ENCODE measurements around the gene QPCTL.

The QPCTL gene

GRCh38 chr19:45691516-45692186 is 815 bp upstream of the QPCTL start, which contains the start of gene SNRPD2:
Gene SNRPD2, minus strand, starts transcription at chr19:45691953. Its CDS starts 65 bp downstream, at chr19:45691888.
- Histone ChIP-seq H3K27me3 (replicated peaks) (no peaks in the 10 kb centered on the region), H3K27ac (peak within 1 kb of the TSS; percentile 71), H3K4me3 (ENCODE audit: low read depth, low read length) (peak within 1 kb of the TSS; percentile 94), H3K36me3 (replicated peaks) (peaks cover 21% of the 10 kb centered on the region)
- in situ Hi-C loops (cut with HindIII; ENCODE audit: low pct_ligation_motif_present, low sequenced_read_pairs) = no loop called here
- no peak for TF ChIP-seq CTCF (IDR thresholded peaks at IDR 0.05; ENCODE audit: low read depth, low read length, missing control alignments)
- DNase-seq = peak; percentile 94

GRCh38 chr19:45693106-45693788 is 781 bp downstream of the QPCTL start:
- peak; percentile 65 for DNase-seq
- Histone ChIP-seq H3K36me3 (replicated peaks) (peaks cover 12% of the 10 kb centered on the region), H3K4me3 (ENCODE audit: low read depth, low read length) (peak overlapping the region; percentile 94), H3K27ac (peak overlapping the region; percentile 71), H3K27me3 (replicated peaks) (no peaks in the 10 kb centered on the region)
- in situ Hi-C loops (cut with HindIII; ENCODE audit: low pct_ligation_motif_present, low sequenced_read_pairs) = no loop called here
- peak; percentile 95 for TF ChIP-seq CTCF (IDR thresholded peaks at IDR 0.05; ENCODE audit: low read depth, low read length, missing control alignments)

- no peaks in the 10 kb centered on the region for H3K27me3 ChIP-seq (replicated peaks)
- no peak overlapping the region for H3K27ac ChIP-seq
- no peak overlapping the region for H3K4me3 ChIP-seq (ENCODE audit: low read depth, low read length)
- in situ Hi-C loops (cut with HindIII; ENCODE audit: low pct_ligation_motif_present, low sequenced_read_pairs) = no loop called here
- DNase-seq = no peak
- peaks cover 19% of the 10 kb centered on the region for H3K36me3 ChIP-seq (replicated peaks)
- no peak for TF ChIP-seq CTCF (IDR thresholded peaks at IDR 0.05; ENCODE audit: low read depth, low read length, missing control alignments)
These were observed 9.2 kb downstream of the QPCTL start for GRCh38 chr19:45701676-45702075.

GRCh38 chr19:45705115-45705514 is 12.6 kb downstream of the QPCTL start:
- peaks cover 14% of the 10 kb centered on the region for H3K36me3 ChIP-seq (replicated peaks)
- H3K27ac ChIP-seq = no peak overlapping the region
- no peak for DNase-seq
- in situ Hi-C loops (cut with HindIII; ENCODE audit: low pct_ligation_motif_present, low sequenced_read_pairs) = no loop called here
- TF ChIP-seq CTCF (IDR thresholded peaks at IDR 0.05; ENCODE audit: low read depth, low read length, missing control alignments) = no peak
- no peaks in the 10 kb centered on the region for H3K27me3 ChIP-seq (replicated peaks)
- no peak overlapping the region for H3K4me3 ChIP-seq (ENCODE audit: low read depth, low read length)

- Histone ChIP-seq H3K36me3 (replicated peaks) (peaks cover 14% of the 10 kb centered on the region), H3K27me3 (replicated peaks) (no peaks in the 10 kb centered on the region), H3K4me3 (ENCODE audit: low read depth, low read length) (no peak overlapping the region), H3K27ac (no peak overlapping the region)
- TF ChIP-seq CTCF (IDR thresholded peaks at IDR 0.05; ENCODE audit: low read depth, low read length, missing control alignments) = no peak
- no peak for DNase-seq
- in situ Hi-C loops (cut with HindIII; ENCODE audit: low pct_ligation_motif_present, low sequenced_read_pairs) = no loop called here
These were observed 13.4 kb downstream of the QPCTL start for GRCh38 chr19:45705710-45706415.
